Activated CD8-positive, alpha-beta memory T cell treated with anti-CD3 and anti-CD28 coated beads for 36 hours (primary cell): ENCODE results near the gene R3HDM2. TPM values are rescaled to one million over a fixed set of nuclear protein-coding genes. Genes with fewer than 3 reads are reported as not detected.

Experiments used
- CTCF ChIA-PET: fragments of 350-600 bp; sonication (Branson Sonifier 250); formaldehyde crosslinking; loops from one replicate; lab custom pipeline; 2021; ENCODE audit warnings: antibody characterized with exemption; lab: Charles Lee
- POLR2A ChIA-PET: fragments of 350-600 bp; sonication (Branson Sonifier 250); formaldehyde crosslinking; loops from one replicate; lab custom pipeline; 2021; ENCODE audit warnings: antibody characterized with exemption; lab: Charles Lee
- total RNA-seq, 2 experiments: library from RNA; stranded (reverse); gene quantifications; one replicate each; pipeline ENCODE4 v1.2.3, GENCODE V29; 2021

R3HDM2 gene
- total RNA-seq, 2 experiments from 2014 or later: 28.0 to 29.7 TPM

DNA sequence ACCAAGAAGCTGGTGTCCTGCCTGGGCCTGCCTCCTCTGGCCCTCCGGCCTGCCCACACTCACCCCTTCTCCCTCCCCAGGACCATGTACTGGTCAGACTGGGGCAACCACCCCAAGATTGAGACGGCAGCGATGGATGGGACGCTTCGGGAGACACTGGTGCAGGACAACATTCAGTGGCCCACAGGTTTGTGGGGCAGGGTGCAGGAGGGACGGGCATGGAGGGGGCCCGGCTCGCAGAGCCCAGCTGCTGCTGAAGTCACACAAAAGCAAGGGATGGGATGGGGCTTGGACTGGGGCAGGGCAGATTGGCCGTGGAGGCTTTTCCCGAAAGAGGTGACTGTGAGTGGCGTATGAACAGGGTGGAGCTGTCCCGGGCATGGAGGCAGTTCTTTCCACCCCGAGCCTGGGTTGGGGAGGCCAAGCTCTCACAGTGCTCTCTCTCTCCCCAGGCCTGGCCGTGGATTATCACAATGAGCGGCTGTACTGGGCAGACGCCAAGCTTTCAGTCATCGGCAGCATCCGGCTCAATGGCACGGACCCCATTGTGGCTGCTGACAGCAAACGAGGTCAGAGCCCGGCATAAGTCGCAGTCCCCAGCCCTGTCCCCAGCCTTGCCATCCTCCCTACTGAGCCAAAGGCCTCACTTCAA is 222.1 kb downstream of the R3HDM2 start:
- ChIA-PET POLR2A (no interaction called here), CTCF (interaction anchor here (1.2 to 15.6 kb wide), 2 partner anchors 31 to 84 kb away, joined by 4 to 327 read pairs; a partner anchor contains a TSS)

DNA sequence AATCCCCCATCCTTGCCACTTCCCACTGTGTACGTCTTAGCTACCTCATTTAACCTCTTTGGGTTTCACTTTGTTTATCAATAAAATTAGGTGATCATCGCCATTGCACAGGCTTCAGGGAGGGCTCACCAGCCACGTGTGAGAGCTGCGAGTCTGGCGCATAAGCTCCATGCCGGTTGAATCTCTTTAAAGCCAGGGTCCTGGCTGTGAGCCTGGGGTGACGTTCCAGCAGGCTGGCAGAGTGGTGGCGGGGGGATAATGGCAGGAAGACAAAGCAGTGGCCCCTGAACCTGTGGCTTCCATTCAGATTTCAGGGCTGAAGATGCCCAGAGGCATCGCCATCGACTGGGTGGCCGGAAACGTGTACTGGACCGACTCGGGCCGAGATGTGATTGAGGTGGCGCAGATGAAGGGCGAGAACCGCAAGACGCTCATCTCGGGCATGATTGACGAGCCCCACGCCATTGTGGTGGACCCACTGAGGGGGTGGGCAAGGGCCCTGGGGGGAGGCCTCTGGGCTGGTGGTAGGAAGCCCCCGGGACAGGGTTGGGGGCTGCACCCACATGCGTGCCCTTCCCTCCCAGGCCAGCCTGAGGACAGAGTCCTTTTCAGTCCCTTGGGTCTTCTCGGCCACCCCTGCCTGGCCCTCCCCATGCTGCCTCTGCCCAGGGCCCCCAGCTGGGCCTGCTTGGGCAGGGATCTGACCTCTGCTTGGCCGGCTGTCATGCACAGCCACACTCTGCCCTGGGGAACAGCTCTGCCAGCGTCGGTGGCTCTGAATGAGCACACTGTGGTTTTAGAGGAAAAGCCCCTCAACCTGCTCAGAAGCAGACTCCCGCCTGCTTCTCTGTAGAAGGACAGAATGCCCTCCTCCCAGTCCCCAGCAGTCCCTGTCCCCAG is 222.9 kb downstream of the R3HDM2 start:
- ChIA-PET CTCF (interaction anchor here (1.2 to 15.6 kb wide), 2 partner anchors 32 to 83 kb away, joined by 4 to 327 read pairs; a partner anchor contains a TSS), POLR2A (no interaction called here)

- CTCF ChIA-PET: interaction anchor here (15.6 kb wide), 1 partner anchor 34 kb away, joined by 327 read pairs; a partner anchor contains a TSS
These were observed 224.9 kb downstream of the R3HDM2 start for GRCh38 chr12:57205931-57206330.

DNA sequence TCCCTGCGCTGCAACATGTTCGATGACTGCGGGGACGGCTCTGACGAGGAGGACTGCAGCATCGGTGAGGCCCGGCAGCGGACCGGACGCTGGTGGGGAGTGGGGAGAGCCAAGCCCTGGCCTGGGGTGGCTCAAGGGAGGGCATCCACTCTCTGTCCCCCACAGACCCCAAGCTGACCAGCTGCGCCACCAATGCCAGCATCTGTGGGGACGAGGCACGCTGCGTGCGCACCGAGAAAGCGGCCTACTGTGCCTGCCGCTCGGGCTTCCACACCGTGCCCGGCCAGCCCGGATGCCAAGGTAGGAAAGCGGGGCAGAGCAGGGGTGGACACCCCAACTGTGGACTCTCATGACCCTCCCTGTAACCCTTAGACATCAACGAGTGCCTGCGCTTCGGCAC is 225.7 kb downstream of the R3HDM2 start:
- POLR2A ChIA-PET: no interaction called here
- CTCF ChIA-PET: interaction anchor here (0.7 to 15.6 kb wide), 2 partner anchors 9 to 35 kb away, joined by 3 to 327 read pairs; a partner anchor contains a TSS

More at GRCh38 chr12:57205931-57206330, 224.9 kb downstream of the R3HDM2 start:
- POLR2A ChIA-PET: no interaction called here

DNA sequence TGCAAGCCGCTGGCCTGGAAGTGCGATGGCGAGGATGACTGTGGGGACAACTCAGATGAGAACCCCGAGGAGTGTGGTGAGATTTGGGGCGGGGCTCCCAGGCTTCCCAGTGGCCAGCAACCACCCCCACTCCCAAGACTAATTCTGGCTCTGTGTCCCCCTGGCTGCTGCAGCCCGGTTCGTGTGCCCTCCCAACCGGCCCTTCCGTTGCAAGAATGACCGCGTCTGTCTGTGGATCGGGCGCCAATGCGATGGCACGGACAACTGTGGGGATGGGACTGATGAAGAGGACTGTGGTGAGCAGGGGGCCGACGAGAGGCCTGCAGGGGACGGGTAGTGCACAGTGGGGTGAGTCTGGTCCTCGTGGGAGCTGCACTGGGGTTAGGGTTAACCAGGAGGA is 226.4 kb downstream of the R3HDM2 start:
- POLR2A ChIA-PET: no interaction called here

GRCh38 chr12:57203791-57204190 is 227.1 kb downstream of the R3HDM2 start:
- ChIA-PET CTCF (no interaction called here), POLR2A (no interaction called here)

More for the DNA sequence above, 226.4 kb downstream of the R3HDM2 start:
- CTCF ChIA-PET: interaction anchor here (0.7 kb wide), 1 partner anchor 9 kb away, joined by 3 read pairs; no protein-coding TSS in a partner anchor

Other genes with a start within 250 kb of the R3HDM2 start
- gene NXPH4, start 214.2 kb downstream of the R3HDM2 start, total RNA-seq: under 1 TPM; 0.38 to 0.40 TPM
- gene SHMT2, start 201.3 kb downstream of the R3HDM2 start, total RNA-seq: 100 to 1,000 TPM; 474 to 496 TPM
- 1 to 10 TPM in 1 of 2 experiments, under 1 TPM in 1; 0.71 to 1.4 TPM for gene STAC3, start 179.9 kb downstream of the R3HDM2 start, total RNA-seq
- not detected for gene INHBC, start 3.7 kb upstream of the R3HDM2 start, total RNA-seq
- gene INHBE, start 24.3 kb upstream of the R3HDM2 start, total RNA-seq: 1 to 10 TPM; 1.1 to 1.2 TPM
- gene GLI1, start 28.7 kb upstream of the R3HDM2 start, total RNA-seq: under 1 TPM; 0.46 to 0.50 TPM
- gene ARHGAP9, start 48.8 kb upstream of the R3HDM2 start, total RNA-seq: 100 to 1,000 TPM; 130 to 133 TPM
- 100 to 1,000 TPM; 438 to 455 TPM for gene MARS1, start 57.0 kb upstream of the R3HDM2 start, total RNA-seq
- 1 to 10 TPM; 9.6 to 9.8 TPM for gene DDIT3, start 89.5 kb upstream of the R3HDM2 start, total RNA-seq
- 10 to 100 TPM; 53.3 to 53.4 TPM for gene MBD6, start 91.8 kb upstream of the R3HDM2 start, total RNA-seq
- gene DCTN2, start 116.1 kb upstream of the R3HDM2 start, total RNA-seq: 10 to 100 TPM; 84.3 to 88.2 TPM
- gene KIF5A, start 119.0 kb upstream of the R3HDM2 start, total RNA-seq: 1 to 10 TPM; 1.7 to 2.0 TPM
- 10 to 100 TPM; 22.3 to 24.4 TPM for gene PIP4K2C, start 160.1 kb upstream of the R3HDM2 start, total RNA-seq
- gene DTX3, start 173.8 kb upstream of the R3HDM2 start, total RNA-seq: 10 to 100 TPM; 13.3 to 14.5 TPM
- 1 to 10 TPM; 1.6 to 2.3 TPM for gene ARHGEF25, start 180.4 kb upstream of the R3HDM2 start, total RNA-seq
- gene B4GALNT1, start 202.2 kb upstream of the R3HDM2 start, total RNA-seq: 1 to 10 TPM; 3.2 TPM